Mesenchymal stem cell (in vitro differentiated cells and primary cell): ENCODE measurements around the gene KLHL41.
A peak's percentile ranks its signal among the peaks of the same experiment; 100 is the strongest.

Source experiments
- DNase-seq: peaks from one replicate; pipeline ENCODE4 v3.0.0-alpha.2; 2013
- H2AFZ ChIP-seq: one replicate; pipeline ENCODE4 v1.6.1; 2013; ENCODE audit warnings: low read depth, mild to moderate bottlenecking, control low read depth, inconsistent platforms, low read length, moderate library complexity
- H2AK5ac ChIP-seq: 2 replicates; pipeline ENCODE4 v1.6.1; 2013; ENCODE audit warnings: low read length, moderate library complexity, mild to moderate bottlenecking, inconsistent platforms; ENCODE audit not compliant: severe bottlenecking
- H2BK120ac ChIP-seq: one replicate; pipeline ENCODE4 v1.6.1; 2013; ENCODE audit warnings: low read depth, mild to moderate bottlenecking, inconsistent platforms, low read length, moderate library complexity
- H2BK12ac ChIP-seq, 2 experiments: one replicate each; pipeline ENCODE4 v1.6.1; 2013; ENCODE audit warnings: inconsistent platforms in 2 of 2, low read length in 2 of 2, mild to moderate bottlenecking in 2 of 2, moderate library complexity in 2 of 2, control low read depth in 1 of 2
- H2BK15ac ChIP-seq: one replicate; pipeline ENCODE4 v1.6.1; 2013; ENCODE audit warnings: mild to moderate bottlenecking, low read depth, inconsistent platforms; ENCODE audit not compliant: poor library complexity, severe bottlenecking
- H2BK5ac ChIP-seq: 2 replicates; pipeline ENCODE4 v1.6.1; 2013; ENCODE audit warnings: low read depth, mild to moderate bottlenecking, low read length, control low read depth, inconsistent platforms; ENCODE audit not compliant: poor library complexity, severe bottlenecking
- H3K14ac ChIP-seq, 2 experiments: one replicate each; pipeline ENCODE4 v1.6.1; 2013; ENCODE audit warnings: inconsistent platforms in 2 of 2, low read length in 2 of 2, control low read depth in 1 of 2, mild to moderate bottlenecking in 1 of 2, moderate library complexity in 1 of 2
- H3K18ac ChIP-seq, 2 experiments: one replicate each; pipeline ENCODE4 v1.6.1; 2013; ENCODE audit warnings: inconsistent platforms in 2 of 2, low read length in 2 of 2, control low read depth in 1 of 2, low read depth in 1 of 2, mild to moderate bottlenecking in 1 of 2
- H3K23ac ChIP-seq, 2 experiments: one replicate each; pipeline ENCODE4 v1.6.1; 2013; ENCODE audit warnings: inconsistent platforms in 2 of 2, low read length in 2 of 2, mild to moderate bottlenecking in 2 of 2, moderate library complexity in 2 of 2, control low read depth in 1 of 2
- H3K27ac ChIP-seq: 2 replicates; pipeline ENCODE4 v1.5.1; 2013; ENCODE audit warnings: mild to moderate bottlenecking, moderate library complexity, low read length, control low read depth, inconsistent platforms; ENCODE audit not compliant: poor library complexity, severe bottlenecking
- H3K27me3 ChIP-seq, 2 experiments: 2 replicates each; pipeline versions ENCODE4 v1.6.1 to v1.7.0; 2013; ENCODE audit warnings: low read length in 2 of 2, mild to moderate bottlenecking in 2 of 2, moderate library complexity in 2 of 2, control low read depth in 1 of 2, inconsistent platforms in 1 of 2; ENCODE audit not compliant: control insufficient read depth in 1 of 2, insufficient read depth in 1 of 2
- H3K36me3 ChIP-seq, 2 experiments: 2 replicates each; pipeline versions ENCODE4 v1.6.1 to v1.7.0; 2013; ENCODE audit warnings: low read length in 2 of 2, control low read depth in 1 of 2, inconsistent platforms in 1 of 2, low read depth in 1 of 2, mild to moderate bottlenecking in 1 of 2; ENCODE audit not compliant: insufficient read depth in 2 of 2, control insufficient read depth in 1 of 2
- H3K4ac ChIP-seq, 2 experiments: one replicate each; pipeline ENCODE4 v1.6.1; 2013; ENCODE audit warnings: inconsistent platforms in 2 of 2, low read length in 2 of 2, mild to moderate bottlenecking in 2 of 2, moderate library complexity in 2 of 2, control low read depth in 1 of 2, low read depth in 1 of 2
- H3K4me1 ChIP-seq: 2 replicates; pipeline ENCODE4 v1.6.1; 2013; ENCODE audit warnings: low read depth, low read length, control low read depth; ENCODE audit not compliant: control insufficient read depth, insufficient read depth
- H3K4me2 ChIP-seq: 2 replicates; pipeline ENCODE4 v1.6.1; 2013; ENCODE audit warnings: low read length, mild to moderate bottlenecking, inconsistent platforms; ENCODE audit not compliant: poor library complexity, severe bottlenecking
- H3K4me3 ChIP-seq, 2 experiments: 2 replicates each; pipeline versions ENCODE4 v1.5.1 to v1.7.0; 2013; ENCODE audit warnings: low read length in 2 of 2, mild to moderate bottlenecking in 2 of 2, control low read depth in 1 of 2, low read depth in 1 of 2; ENCODE audit not compliant: insufficient read depth in 1 of 2
- H3K79me1 ChIP-seq: replicated peaks from 2 replicates; pipeline ENCODE4 v1.6.1; 2013; ENCODE audit warnings: mild to moderate bottlenecking, control low read depth, low read length, inconsistent platforms; ENCODE audit not compliant: poor library complexity, severe bottlenecking
- H3K9ac ChIP-seq: 2 replicates; pipeline ENCODE4 v1.7.0; 2013; ENCODE audit warnings: mild to moderate bottlenecking, low read length, moderate library complexity
- H3K9me3 ChIP-seq: 2 replicates; pipeline ENCODE4 v1.7.0; 2013; ENCODE audit warnings: mild to moderate bottlenecking, low read length; ENCODE audit not compliant: control insufficient read depth
- H4K8ac ChIP-seq: one replicate; pipeline ENCODE4 v1.6.1; 2013; ENCODE audit warnings: inconsistent platforms, mild to moderate bottlenecking, low read length, moderate library complexity
- H4K91ac ChIP-seq: one replicate; pipeline ENCODE4 v1.6.1; 2013; ENCODE audit warnings: mild to moderate bottlenecking, low read length, inconsistent platforms
- WGBS: methylation state at CpG from one replicate; pipeline ENCODE4 v1.1.7; 2013; ENCODE audit warnings: mixed read lengths; 5-methylcytosine and 5-hydroxymethylcytosine counted together

KLHL41 gene

GRCh38 chr2:169507698-169508097 lies 1.8 kb upstream of the KLHL41 start:
- H4K8ac ChIP-seq = no peak overlapping the region
- H2BK5ac ChIP-seq = no peak overlapping the region
- H2AK5ac ChIP-seq = no peak overlapping the region
- no peak overlapping the region for H3K18ac ChIP-seq
- peaks cover 10 to 16% of the 10 kb centered on the region in 2 experiments for H3K36me3 ChIP-seq
- no peaks in the 10 kb centered on the region for H3K9me3 ChIP-seq
- no peak overlapping the region for H2BK15ac ChIP-seq
- H3K14ac ChIP-seq = no peak overlapping the region
- no peaks in the 10 kb centered on the region for H3K79me1 ChIP-seq
- no peak overlapping the region for H3K4me3 ChIP-seq
- no peak overlapping the region for H4K91ac ChIP-seq
- no peaks in the 10 kb centered on the region for H3K4me1 ChIP-seq
- no peak overlapping the region for H3K4me2 ChIP-seq
- H2BK120ac ChIP-seq = no peak overlapping the region
- DNase-seq = peak; percentile 78
- no peak overlapping the region for H3K27ac ChIP-seq
- no peak overlapping the region for H3K23ac ChIP-seq
- H3K27me3 ChIP-seq = no peaks in the 10 kb centered on the region
- H2BK12ac ChIP-seq = no peak overlapping the region
- peak overlapping the region; percentile 49 for H3K9ac ChIP-seq
- no peak overlapping the region for H2AFZ ChIP-seq
- no peak overlapping the region for H3K4ac ChIP-seq

GRCh38 chr2:169509955-169510354 lies 453 bp downstream of the KLHL41 start:
- H2BK12ac ChIP-seq = no peak overlapping the region
- H3K27ac ChIP-seq = no peak overlapping the region
- no peak overlapping the region for H3K18ac ChIP-seq
- no peak overlapping the region for H2AFZ ChIP-seq
- no peak for DNase-seq
- no peak overlapping the region for H4K91ac ChIP-seq
- H3K4ac ChIP-seq = no peak overlapping the region
- no peak overlapping the region for H2BK15ac ChIP-seq
- no peak overlapping the region for H2BK120ac ChIP-seq
- no peaks in the 10 kb centered on the region for H3K79me1 ChIP-seq
- peak overlapping the region; percentile 46 for H3K9ac ChIP-seq
- no peaks in the 10 kb centered on the region for H3K4me1 ChIP-seq
- no peaks in the 10 kb centered on the region for H3K27me3 ChIP-seq
- WGBS = 95% methylated on average over 8 of the region's 8 CpGs
- no peak overlapping the region for H3K14ac ChIP-seq
- H3K9me3 ChIP-seq = no peaks in the 10 kb centered on the region
- H3K23ac ChIP-seq = no peak overlapping the region
- no peak overlapping the region for H2AK5ac ChIP-seq
- H4K8ac ChIP-seq = no peak overlapping the region
- no peak overlapping the region for H3K4me3 ChIP-seq
- H3K4me2 ChIP-seq = no peak overlapping the region
- H2BK5ac ChIP-seq = no peak overlapping the region
- peaks cover 0 to 6% of the 10 kb centered on the region in 2 experiments for H3K36me3 ChIP-seq

GRCh38 chr2:169510496-169510895 lies 994 bp downstream of the KLHL41 start:
- Histone ChIP-seq H3K9ac (no peak overlapping the region), H3K4me3 (no peak overlapping the region), H3K9me3 (no peaks in the 10 kb centered on the region), H2AFZ (no peak overlapping the region), H3K14ac (no peak overlapping the region), H3K4ac (no peak overlapping the region), H2BK5ac (no peak overlapping the region), H4K91ac (no peak overlapping the region), H3K36me3 (peaks cover 0 to 1% of the 10 kb centered on the region in 2 experiments), H2BK12ac (no peak overlapping the region), H2BK15ac (no peak overlapping the region), H3K23ac (no peak overlapping the region), H3K79me1 (no peaks in the 10 kb centered on the region), H2AK5ac (no peak overlapping the region), H3K4me1 (no peaks in the 10 kb centered on the region), H3K18ac (no peak overlapping the region), H3K4me2 (no peak overlapping the region), H3K27me3 (no peaks in the 10 kb centered on the region), H3K27ac (no peak overlapping the region), H4K8ac (no peak overlapping the region), H2BK120ac (no peak overlapping the region)
- DNase-seq = no peak
- WGBS = 90% methylated on average over 4 of the region's 4 CpGs

DNA sequence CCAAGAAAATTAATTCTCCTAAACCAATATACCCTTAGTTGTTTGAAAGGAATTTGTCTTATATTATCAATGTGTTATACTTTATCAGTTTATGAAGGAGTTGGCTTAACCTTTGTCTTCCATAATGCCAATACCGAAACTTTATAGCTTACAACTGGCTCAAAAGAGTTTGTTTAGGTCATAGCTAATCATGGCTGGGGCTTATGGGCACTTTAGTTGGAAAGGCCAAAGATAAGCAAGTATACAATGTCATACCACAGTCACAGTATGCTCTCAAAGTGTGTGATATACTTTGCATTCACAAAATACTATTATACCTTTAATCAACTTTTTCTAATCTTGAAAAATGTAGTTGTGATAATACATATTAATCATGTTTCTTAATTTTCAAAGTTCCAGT lies 2.3 kb downstream of the KLHL41 start:
- Histone ChIP-seq H3K4me2 (no peak overlapping the region), H3K79me1 (no peaks in the 10 kb centered on the region), H2BK12ac (no peak overlapping the region), H2BK120ac (no peak overlapping the region), H3K4me1 (no peaks in the 10 kb centered on the region), H3K4me3 (no peak overlapping the region), H2AK5ac (no peak overlapping the region), H2BK5ac (no peak overlapping the region), H3K4ac (no peak overlapping the region), H3K27ac (no peak overlapping the region), H3K27me3 (no peaks in the 10 kb centered on the region), H4K91ac (no peak overlapping the region), H2BK15ac (no peak overlapping the region), H3K18ac (no peak overlapping the region), H2AFZ (no peak overlapping the region), H3K23ac (no peak overlapping the region), H3K9ac (no peak overlapping the region), H4K8ac (no peak overlapping the region), H3K14ac (no peak overlapping the region), H3K9me3 (no peaks in the 10 kb centered on the region), H3K36me3 (no peaks in the 10 kb centered on the region)
- no peak for DNase-seq
- WGBS = 88% methylated on average over 1 of the region's 1 CpG
